Testis (tissue), 3 donors: ENCODE results near the gene SMIM22. TPM values are rescaled to one million over a fixed set of nuclear protein-coding genes. Genes with fewer than 3 reads are reported as not detected.

ENCODE experiments used
- DNase-seq: peaks from one replicate; pipeline ENCODE4 v3.0.0-alpha.2; 2019
- H3K27ac ChIP-seq, 2 donors: fragments of 200-600 bp; sonication (generic); one replicate each; pipeline ENCODE4 v1.5.1; 2019
- H3K27me3 ChIP-seq: fragments of 200-600 bp; sonication (generic); one replicate; pipeline ENCODE4 v1.5.1; 2019
- H3K36me3 ChIP-seq: fragments of 200-600 bp; sonication (generic); one replicate; pipeline ENCODE4 v1.5.1; 2017; ENCODE audit warnings: low read depth; ENCODE audit errors: missing control alignments
- H3K4me1 ChIP-seq: fragments of 200-600 bp; sonication (generic); one replicate; pipeline ENCODE4 v1.5.1; 2019
- H3K4me3 ChIP-seq, 2 donors: fragments of 200-600 bp; sonication (generic); one replicate each; pipeline ENCODE4 v1.5.1; 2017 to 2019
- H3K9me3 ChIP-seq: fragments of 200-600 bp; sonication (generic); one replicate; pipeline ENCODE4 v1.5.1; 2017
- CTCF ChIP-seq, 3 experiments: fragments of 450-650 bp in 2 of 3; fragments of 200-600 bp in 1 of 3; sonication (generic) in 1 of 3; IDR thresholded peaks; one replicate each; pipeline ENCODE4 v1.5.1; 2016 to 2019; ENCODE audit warnings: antibody characterized with exemption in 3 of 3, mild to moderate bottlenecking in 2 of 3, moderate library complexity in 1 of 3
- POLR2A ChIP-seq: fragments of 450-650 bp; IDR thresholded peaks from one replicate; pipeline ENCODE4 v1.6.1; 2017; ENCODE audit warnings: antibody characterized with exemption, mild to moderate bottlenecking, moderate library complexity
- WGBS, 2 donors: methylation state at CpG; one replicate each; pipeline ENCODE4 v1.1.5; 2018; 5-methylcytosine and 5-hydroxymethylcytosine counted together
- intact Hi-C: fragments of 100-400 bp; cut with DNase I; formaldehyde crosslinking; loops from one replicate; pipeline ENCODE4 v1.15.1; 2023; ENCODE audit warnings: low total_unique reads
- polyA plus RNA-seq: library from polyadenylated mRNA; stranded (reverse); fragments of 350-450 nt; fragmentation: Illumina TruSeq; extraction: RNeasy Lipid Tissue Mini Kit (QIAGEN cat#74804); gene quantifications from one replicate; pipeline ENCODE4 v1.2.3, GENCODE V29; 2014; ENCODE audit warnings: low read depth, low replicate concordance; ENCODE audit not compliant: insufficient read depth
- total RNA-seq, 2 donors: library from RNA; depleted of rRNA; stranded (reverse); fragments of >200 nt; gene quantifications; one replicate each; pipeline ENCODE4 v1.2.3, GENCODE V29; 2016

SMIM22 gene
- total and polyA plus RNA-seq, 3 donors from 2014 or later = 6.1 to 41.3 (median 9.8) TPM

- no peak overlapping the region for H3K4me3 ChIP-seq
- H3K9me3 ChIP-seq = no peaks in the 10 kb centered on the region
- no peak for TF ChIP-seq CTCF (IDR thresholded peaks at IDR 0.05)
- TF ChIP-seq POLR2A = no peak
- no peaks in the 10 kb centered on the region for H3K4me1 ChIP-seq
- WGBS, 2 donors = 96% methylated on average over 8 of the region's 8 CpGs
- no peak overlapping the region for H3K27ac ChIP-seq
- H3K27me3 ChIP-seq = no peaks in the 10 kb centered on the region
- H3K36me3 ChIP-seq = no peaks in the 10 kb centered on the region
- intact Hi-C loops = no loop called here
- DNase-seq = no peak
Measured at GRCh38 chr16:4787068-4787467, 8.1 kb upstream of the SMIM22 start.

GRCh38 chr16:4787627-4788482, 7.3 kb upstream of the SMIM22 start, which contains the start of gene SEPTIN12:
Gene SEPTIN12 (minus strand): TSS chr16:4788345. CDS start chr16:4787645, 700 bp downstream.
- no peaks in the 10 kb centered on the region for H3K36me3 ChIP-seq
- H3K27ac ChIP-seq = no peak within 1 kb of the TSS
- intact Hi-C loops = no loop called here
- no peaks in the 10 kb centered on the region for H3K27me3 ChIP-seq
- no peaks in the 10 kb centered on the region for H3K4me1 ChIP-seq
- H3K4me3 ChIP-seq = no peak within 1 kb of the TSS
- TF ChIP-seq CTCF (IDR thresholded peaks at IDR 0.05) (no peak), POLR2A (no peak)
- H3K9me3 ChIP-seq = no peaks in the 10 kb centered on the region
- DNase-seq = no peak
- WGBS, 2 donors = 70 to 74% methylated on average over 14 of the region's 14 CpGs

DNA sequence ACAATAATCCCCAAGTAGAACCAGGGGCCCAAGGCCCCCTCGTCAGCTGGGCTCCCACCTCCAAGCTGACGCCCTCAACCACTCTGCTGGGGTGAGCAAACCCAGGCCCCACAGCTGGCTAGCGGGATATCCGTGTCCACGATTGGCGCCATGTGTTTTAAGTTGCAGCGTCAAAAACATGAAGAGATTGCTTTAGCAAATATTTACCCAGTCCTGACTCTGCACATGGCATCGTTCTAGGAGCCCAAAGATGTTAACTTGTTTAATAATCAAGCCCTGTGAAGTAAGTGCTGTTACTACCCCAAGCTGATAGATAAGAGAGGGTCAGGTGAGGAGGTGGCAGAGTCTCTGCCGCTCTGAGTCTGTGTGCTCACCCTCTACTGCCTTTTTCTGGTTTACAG, 6.7 kb upstream of the SMIM22 start:
- H3K4me1 ChIP-seq = no peaks in the 10 kb centered on the region
- no peaks in the 10 kb centered on the region for H3K27me3 ChIP-seq
- DNase-seq = no peak
- TF ChIP-seq CTCF (IDR thresholded peaks at IDR 0.05) (no peak), POLR2A (no peak)
- no peak overlapping the region for H3K4me3 ChIP-seq
- H3K36me3 ChIP-seq = no peaks in the 10 kb centered on the region
- intact Hi-C loops = no loop called here
- no peaks in the 10 kb centered on the region for H3K9me3 ChIP-seq
- no peak overlapping the region for H3K27ac ChIP-seq
- 81 to 84% methylated on average over 9 of the region's 9 CpGs for WGBS, 2 donors

- Histone ChIP-seq H3K27ac (no peak overlapping the region), H3K36me3 (no peaks in the 10 kb centered on the region), H3K4me1 (no peaks in the 10 kb centered on the region), H3K27me3 (no peaks in the 10 kb centered on the region), H3K9me3 (no peaks in the 10 kb centered on the region), H3K4me3 (no peak overlapping the region)
- intact Hi-C loops = no loop called here
- TF ChIP-seq CTCF (IDR thresholded peaks at IDR 0.05) (no peak), POLR2A (no peak)
- 85 to 86% methylated on average over 7 of the region's 7 CpGs for WGBS, 2 donors
- DNase-seq = no peak
Measured at GRCh38 chr16:4788910-4789309, 6.3 kb upstream of the SMIM22 start.

GRCh38 chr16:4790261-4790660, 4.9 kb upstream of the SMIM22 start:
- Histone ChIP-seq H3K4me1 (no peaks in the 10 kb centered on the region), H3K9me3 (no peaks in the 10 kb centered on the region), H3K27ac (no peak overlapping the region), H3K27me3 (no peaks in the 10 kb centered on the region), H3K4me3 (no peak overlapping the region), H3K36me3 (no peaks in the 10 kb centered on the region)
- intact Hi-C loops = no loop called here
- DNase-seq = no peak
- TF ChIP-seq POLR2A (no peak), CTCF (IDR thresholded peaks at IDR 0.05) (no peak)
- WGBS, 2 donors = 91 to 92% methylated on average over 10 of the region's 10 CpGs
